Panc1 (cell line): ENCODE data around the gene ELFN1. TPM values are rescaled to one million over a fixed set of nuclear protein-coding genes. Genes with fewer than 3 reads are reported as not detected.
A peak's percentile ranks its signal among the peaks of the same experiment; 100 is the strongest.

Experiments
- ATAC-seq: fragments of 200-7000 bp; cut with Tn5 transposase; 2 replicates; pipeline ENCODE4 v1.9.1; 2020; ENCODE audit warnings: mild to moderate bottlenecking, moderate library complexity
- BruUV-seq: library from RNA; stranded (reverse); fragments of 400-500 nt; replicated peaks from 2 replicates; lab custom pipeline; 2021; lab: Mats Ljungman, UMichigan
- CTCF ChIA-PET: fragments of 300-600 bp; sonication (Branson Sonifier 250); formaldehyde crosslinking; loops from one replicate; lab custom pipeline; 2022; ENCODE audit warnings: antibody characterized with exemption; lab: Charles Lee
- POLR2A ChIA-PET: fragments of 300-600 bp; sonication (Branson Sonifier 250); formaldehyde crosslinking; loops from one replicate; lab custom pipeline; 2022; ENCODE audit warnings: antibody characterized with exemption; lab: Charles Lee
- DNase-seq: peaks from one replicate; pipeline ENCODE4 v3.0.0-alpha.2; 2010; ENCODE audit warnings: low read depth, low spot score
- H3K27ac ChIP-seq: 2 replicates; pipeline ENCODE4 v1.5.1; 2011; ENCODE audit warnings: mild to moderate bottlenecking, low read length, inconsistent platforms
- H3K27me3 ChIP-seq: fragments of 200-500 bp; sonication (Bioruptor generic); 2 replicates; pipeline ENCODE4 v1.6.0; 2014; ENCODE audit warnings: low read length, inconsistent platforms; ENCODE audit not compliant: control insufficient read depth, insufficient read depth
- H3K36me3 ChIP-seq: fragments of 200-500 bp; sonication (Bioruptor generic); 2 replicates; pipeline ENCODE4 v1.5.1; 2014; ENCODE audit warnings: inconsistent platforms, mild to moderate bottlenecking, low read length, moderate library complexity; ENCODE audit not compliant: control insufficient read depth, insufficient read depth
- H3K4me1 ChIP-seq: 2 replicates; pipeline ENCODE4 v1.5.1; 2011; ENCODE audit warnings: inconsistent platforms, mild to moderate bottlenecking, low read length, moderate library complexity; ENCODE audit not compliant: control insufficient read depth, insufficient read depth
- H3K4me3 ChIP-seq, 2 experiments: 2 replicates each; pipeline ENCODE4 v1.5.1; 2011 to 2012; ENCODE audit warnings: low read depth in 2 of 2, low read length in 2 of 2, mild to moderate bottlenecking in 2 of 2, inconsistent platforms in 1 of 2, moderate library complexity in 1 of 2
- H3K9me3 ChIP-seq: fragments of 200-500 bp; sonication (Bioruptor generic); 2 replicates; pipeline ENCODE4 v1.5.1; 2014; ENCODE audit warnings: low read depth, mild to moderate bottlenecking, inconsistent platforms, low read length, moderate library complexity; ENCODE audit not compliant: control insufficient read depth, insufficient read depth
- POLR2AphosphoS5 ChIP-seq: IDR thresholded peaks from 2 replicates; pipeline ENCODE4 v1.6.1; 2012; ENCODE audit warnings: mild to moderate bottlenecking, low read depth, low read length, moderate library complexity
- SIN3A ChIP-seq: IDR thresholded peaks from 2 replicates; pipeline ENCODE4 v1.6.1; 2012; ENCODE audit warnings: low read depth, mild to moderate bottlenecking, low read length, moderate library complexity, borderline replicate concordance; ENCODE audit not compliant: insufficient read depth
- TCF7L2 ChIP-seq: IDR thresholded peaks from 2 replicates; pipeline ENCODE4 v1.6.1; 2011; ENCODE audit warnings: mild to moderate bottlenecking, low read depth, low read length, inconsistent platforms
- in situ Hi-C: cut with HindIII; loops from 2 replicates; pipeline ENCODE4 v1.10.0; 2016; ENCODE audit warnings: low sequenced_read_pairs, low pct_unique_long_range_greater_than_20kb
- intact Hi-C: fragments of 100-400 bp; cut with micrococcal nuclease; formaldehyde crosslinking; loops from one replicate; pipeline ENCODE4 v1.10.0; 2022; ENCODE audit not compliant: unreplicated experiment
- total RNA-seq: library from RNA; stranded (reverse); gene quantifications from one replicate; pipeline ENCODE4 v1.2.1, GENCODE V29; 2021; ENCODE audit not compliant: unreplicated experiment
- TF ChIP-seq, protein P1 (sequence below), 2 experiments: IDR thresholded peaks; 2 replicates each; pipeline ENCODE4 v1.6.1; 2011 to 2012; ENCODE audit warnings: low read depth in 2 of 2, control low read depth in 1 of 2, low read length in 1 of 2, mild to moderate bottlenecking in 1 of 2, moderate library complexity in 1 of 2; ENCODE audit not compliant: insufficient read depth in 1 of 2
- TF ChIP-seq, protein P2 (sequence below): fragments of 450-650 bp; IDR thresholded peaks from 2 replicates; pipeline ENCODE4 v1.5.1; 2017; ENCODE audit warnings: mild to moderate bottlenecking

The ELFN1 gene
- total RNA-seq, 1 experiment from 2014 or later = 39.0 TPM

- CTCF ChIA-PET = interaction anchor here (0.6 kb wide), 1 partner anchor 40 kb away, joined by 8 read pairs; no protein-coding TSS in a partner anchor
- Histone ChIP-seq H3K27ac (no peak overlapping the region), H3K4me1 (peaks cover 23% of the 10 kb centered on the region), H3K36me3 (no peaks in the 10 kb centered on the region; the same call in 1 of the 2 replicates), H3K4me3 (no peak overlapping the region), H3K9me3 (peaks cover 8% of the 10 kb centered on the region; the same call in 1 of the 2 replicates), H3K27me3 (no peaks in the 10 kb centered on the region)
- intact Hi-C loops = loop anchor here (5.0 kb wide), 1 partner anchor 247 kb away; the partner anchor contains the start of gene MICALL2
- no TSS peak for BruUV-seq
- TF ChIP-seq SIN3A = no peak
- TF ChIP-seq, protein P1, sequence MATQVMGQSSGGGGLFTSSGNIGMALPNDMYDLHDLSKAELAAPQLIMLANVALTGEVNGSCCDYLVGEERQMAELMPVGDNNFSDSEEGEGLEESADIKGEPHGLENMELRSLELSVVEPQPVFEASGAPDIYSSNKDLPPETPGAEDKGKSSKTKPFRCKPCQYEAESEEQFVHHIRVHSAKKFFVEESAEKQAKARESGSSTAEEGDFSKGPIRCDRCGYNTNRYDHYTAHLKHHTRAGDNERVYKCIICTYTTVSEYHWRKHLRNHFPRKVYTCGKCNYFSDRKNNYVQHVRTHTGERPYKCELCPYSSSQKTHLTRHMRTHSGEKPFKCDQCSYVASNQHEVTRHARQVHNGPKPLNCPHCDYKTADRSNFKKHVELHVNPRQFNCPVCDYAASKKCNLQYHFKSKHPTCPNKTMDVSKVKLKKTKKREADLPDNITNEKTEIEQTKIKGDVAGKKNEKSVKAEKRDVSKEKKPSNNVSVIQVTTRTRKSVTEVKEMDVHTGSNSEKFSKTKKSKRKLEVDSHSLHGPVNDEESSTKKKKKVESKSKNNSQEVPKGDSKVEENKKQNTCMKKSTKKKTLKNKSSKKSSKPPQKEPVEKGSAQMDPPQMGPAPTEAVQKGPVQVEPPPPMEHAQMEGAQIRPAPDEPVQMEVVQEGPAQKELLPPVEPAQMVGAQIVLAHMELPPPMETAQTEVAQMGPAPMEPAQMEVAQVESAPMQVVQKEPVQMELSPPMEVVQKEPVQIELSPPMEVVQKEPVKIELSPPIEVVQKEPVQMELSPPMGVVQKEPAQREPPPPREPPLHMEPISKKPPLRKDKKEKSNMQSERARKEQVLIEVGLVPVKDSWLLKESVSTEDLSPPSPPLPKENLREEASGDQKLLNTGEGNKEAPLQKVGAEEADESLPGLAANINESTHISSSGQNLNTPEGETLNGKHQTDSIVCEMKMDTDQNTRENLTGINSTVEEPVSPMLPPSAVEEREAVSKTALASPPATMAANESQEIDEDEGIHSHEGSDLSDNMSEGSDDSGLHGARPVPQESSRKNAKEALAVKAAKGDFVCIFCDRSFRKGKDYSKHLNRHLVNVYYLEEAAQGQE (IDR thresholded peaks at IDR 0.05; ENCODE audit: insufficient read depth in 1 of 2, low read depth in 2 of 2, low read length in 1 of 2) = no peak
- TF ChIP-seq, protein P2, sequence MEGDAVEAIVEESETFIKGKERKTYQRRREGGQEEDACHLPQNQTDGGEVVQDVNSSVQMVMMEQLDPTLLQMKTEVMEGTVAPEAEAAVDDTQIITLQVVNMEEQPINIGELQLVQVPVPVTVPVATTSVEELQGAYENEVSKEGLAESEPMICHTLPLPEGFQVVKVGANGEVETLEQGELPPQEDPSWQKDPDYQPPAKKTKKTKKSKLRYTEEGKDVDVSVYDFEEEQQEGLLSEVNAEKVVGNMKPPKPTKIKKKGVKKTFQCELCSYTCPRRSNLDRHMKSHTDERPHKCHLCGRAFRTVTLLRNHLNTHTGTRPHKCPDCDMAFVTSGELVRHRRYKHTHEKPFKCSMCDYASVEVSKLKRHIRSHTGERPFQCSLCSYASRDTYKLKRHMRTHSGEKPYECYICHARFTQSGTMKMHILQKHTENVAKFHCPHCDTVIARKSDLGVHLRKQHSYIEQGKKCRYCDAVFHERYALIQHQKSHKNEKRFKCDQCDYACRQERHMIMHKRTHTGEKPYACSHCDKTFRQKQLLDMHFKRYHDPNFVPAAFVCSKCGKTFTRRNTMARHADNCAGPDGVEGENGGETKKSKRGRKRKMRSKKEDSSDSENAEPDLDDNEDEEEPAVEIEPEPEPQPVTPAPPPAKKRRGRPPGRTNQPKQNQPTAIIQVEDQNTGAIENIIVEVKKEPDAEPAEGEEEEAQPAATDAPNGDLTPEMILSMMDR = no peak
- no peak for TF ChIP-seq TCF7L2
- no peak for TF ChIP-seq POLR2AphosphoS5
- in situ Hi-C loops = no loop called here
- ATAC-seq (no peak), DNase-seq (no peak)
- POLR2A ChIA-PET = no interaction called here
These were observed 34.1 kb downstream of the ELFN1 start for GRCh38 chr7:1703871-1704810.

DNA sequence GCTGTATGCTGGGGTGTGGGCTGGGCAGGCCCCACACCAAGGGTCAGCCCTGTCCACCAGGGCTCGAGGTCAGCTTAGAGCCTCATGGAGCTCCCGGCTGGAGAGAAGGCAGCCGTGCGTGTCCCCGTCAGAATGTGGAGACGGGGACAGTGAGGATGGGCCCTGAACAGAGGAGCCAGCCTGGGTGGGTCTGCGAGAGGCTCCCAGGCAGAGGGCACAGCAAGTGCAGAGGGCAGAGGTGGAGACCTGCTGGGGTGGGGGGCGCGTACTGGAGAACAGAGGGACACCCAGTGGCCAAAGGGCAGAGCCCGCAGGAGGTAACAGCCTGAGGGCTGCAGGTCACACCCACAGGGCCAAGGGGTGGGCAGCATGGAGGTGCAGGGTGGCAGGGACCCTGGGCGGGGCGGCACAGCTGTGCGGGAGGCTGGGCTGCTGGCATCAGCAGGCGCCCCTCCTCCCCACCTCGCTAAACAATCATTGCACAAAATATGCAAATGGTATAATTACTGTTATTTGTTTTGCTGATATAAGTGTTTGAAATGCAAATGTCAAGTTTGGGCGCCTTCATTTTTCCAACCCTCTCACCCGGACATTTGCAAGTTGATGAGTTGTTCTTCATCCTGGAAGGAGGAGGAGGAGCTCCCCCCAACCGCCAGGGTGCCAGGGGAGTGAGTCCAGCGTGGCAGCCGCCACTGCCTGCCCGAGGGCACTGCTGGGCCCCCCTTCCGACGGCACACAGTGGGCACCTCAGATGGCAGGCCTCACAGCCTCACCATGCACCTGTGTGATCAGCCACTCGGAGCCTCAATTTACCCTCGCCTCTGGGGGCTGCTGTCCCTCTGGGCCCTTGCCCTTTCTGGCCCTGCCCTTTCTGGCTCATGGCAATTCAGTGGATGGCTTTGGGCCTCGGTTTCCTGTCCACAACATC lies 35.0 kb downstream of the ELFN1 start:
- intact Hi-C loops = loop anchor here (5.0 kb wide), 1 partner anchor 248 kb away; the partner anchor contains the start of gene MICALL2
- Histone ChIP-seq H3K36me3 (no peaks in the 10 kb centered on the region; the same call in 1 of the 2 replicates), H3K9me3 (peaks cover 11% of the 10 kb centered on the region; the same call in 1 of the 2 replicates), H3K27ac (no peak overlapping the region), H3K4me1 (peaks cover 23% of the 10 kb centered on the region), H3K27me3 (no peaks in the 10 kb centered on the region), H3K4me3 (no peak overlapping the region)
- DNase-seq (no peak), ATAC-seq (peak; percentile 60)
- in situ Hi-C loops = no loop called here
- ChIA-PET CTCF (interaction anchor here (0.6 kb wide), 1 partner anchor 41 kb away, joined by 8 read pairs; no protein-coding TSS in a partner anchor), POLR2A (no interaction called here)
- BruUV-seq = no TSS peak
- TF ChIP-seq POLR2AphosphoS5 (no peak), SIN3A (no peak)
- TF ChIP-seq, protein P2 = no peak
